Fibroblast of skin of back (primary cell): ENCODE results near the gene WDR74.

Experiments
- DNase-seq: peaks from one replicate; pipeline ENCODE4 v3.0.0-alpha.2; 2013

WDR74 gene

DNA sequence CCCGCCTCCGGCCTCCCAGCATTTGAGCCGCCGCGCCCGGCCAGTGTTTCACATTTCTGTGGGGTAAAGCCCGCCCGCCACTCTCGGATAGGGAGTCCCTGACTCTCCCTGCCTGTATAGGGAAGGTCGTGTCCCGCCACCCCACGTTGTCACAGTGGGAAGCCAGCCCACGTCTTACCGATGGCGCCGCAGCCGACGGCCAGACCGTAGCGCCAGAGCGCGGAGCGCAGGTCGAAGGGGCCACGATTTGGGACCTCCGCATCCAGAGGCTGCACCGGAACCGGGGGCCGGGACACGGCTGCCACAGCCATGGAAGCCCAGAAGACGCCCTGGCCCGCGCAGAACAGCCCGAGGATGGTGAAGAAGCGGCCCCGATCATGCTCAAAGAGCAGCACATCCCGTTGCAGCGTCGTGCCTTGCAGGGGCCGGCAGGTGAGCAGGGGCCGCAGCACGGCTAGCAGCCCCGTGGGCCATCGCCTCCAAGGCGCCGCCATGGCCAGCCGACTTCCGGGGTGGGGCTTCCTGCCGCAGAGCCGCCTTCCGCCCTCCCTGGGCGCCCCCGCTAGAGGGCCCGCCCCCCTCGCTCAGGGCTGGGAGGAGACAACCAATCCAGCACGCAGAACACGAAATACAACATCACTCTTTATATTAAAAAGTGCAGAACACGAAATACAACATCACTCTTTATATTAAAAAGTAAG is 47.7 kb downstream of the WDR74 start, which contains the start of gene TMEM223:
Gene TMEM223 (minus strand): TSS at position 506 of the 701 bp plus-strand sequence. CDS start 12 bp downstream, at position 494.
- peak; percentile 82 for DNase-seq

DNA sequence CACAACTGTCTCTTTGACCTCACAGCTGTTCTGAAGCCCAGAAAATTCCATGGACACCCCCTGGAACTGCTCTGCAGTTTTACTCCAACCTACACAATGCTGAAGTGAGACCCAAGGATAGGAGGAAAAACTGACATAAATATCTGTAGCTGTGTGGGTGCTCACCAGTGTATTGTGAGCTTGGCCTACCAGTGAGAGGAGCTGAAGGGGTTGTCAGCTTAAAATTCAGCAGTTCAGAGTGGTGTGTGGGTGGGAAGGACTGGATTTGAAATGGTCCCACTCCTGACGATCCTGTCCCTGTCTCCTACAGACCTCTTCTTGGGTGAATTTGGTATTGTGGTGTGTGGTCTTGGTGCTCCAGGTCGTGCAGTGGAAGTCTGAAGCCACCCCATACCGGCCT is 49.8 kb downstream of the WDR74 start:
- no peak for DNase-seq

DNA sequence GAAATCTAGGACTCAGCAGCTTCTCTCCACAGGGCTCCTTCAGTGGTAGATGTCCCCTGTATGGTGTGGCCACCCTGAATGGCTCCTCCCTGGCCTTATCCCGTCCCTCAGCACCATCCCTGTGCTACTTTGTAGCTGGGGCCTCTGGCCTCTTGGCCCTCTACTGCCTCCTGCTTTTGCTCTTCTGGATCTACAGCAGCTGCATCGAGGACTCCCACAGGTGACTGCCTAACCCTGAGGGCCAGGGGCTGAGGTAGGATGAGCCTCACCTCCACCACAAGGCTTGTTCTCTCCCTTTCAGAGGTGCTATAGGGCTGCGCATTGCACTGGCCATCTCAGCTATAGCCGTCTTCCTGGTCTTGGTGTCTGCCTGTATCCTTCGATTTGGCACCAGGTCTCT is 50.4 kb downstream of the WDR74 start:
- DNase-seq: no peak

DNA sequence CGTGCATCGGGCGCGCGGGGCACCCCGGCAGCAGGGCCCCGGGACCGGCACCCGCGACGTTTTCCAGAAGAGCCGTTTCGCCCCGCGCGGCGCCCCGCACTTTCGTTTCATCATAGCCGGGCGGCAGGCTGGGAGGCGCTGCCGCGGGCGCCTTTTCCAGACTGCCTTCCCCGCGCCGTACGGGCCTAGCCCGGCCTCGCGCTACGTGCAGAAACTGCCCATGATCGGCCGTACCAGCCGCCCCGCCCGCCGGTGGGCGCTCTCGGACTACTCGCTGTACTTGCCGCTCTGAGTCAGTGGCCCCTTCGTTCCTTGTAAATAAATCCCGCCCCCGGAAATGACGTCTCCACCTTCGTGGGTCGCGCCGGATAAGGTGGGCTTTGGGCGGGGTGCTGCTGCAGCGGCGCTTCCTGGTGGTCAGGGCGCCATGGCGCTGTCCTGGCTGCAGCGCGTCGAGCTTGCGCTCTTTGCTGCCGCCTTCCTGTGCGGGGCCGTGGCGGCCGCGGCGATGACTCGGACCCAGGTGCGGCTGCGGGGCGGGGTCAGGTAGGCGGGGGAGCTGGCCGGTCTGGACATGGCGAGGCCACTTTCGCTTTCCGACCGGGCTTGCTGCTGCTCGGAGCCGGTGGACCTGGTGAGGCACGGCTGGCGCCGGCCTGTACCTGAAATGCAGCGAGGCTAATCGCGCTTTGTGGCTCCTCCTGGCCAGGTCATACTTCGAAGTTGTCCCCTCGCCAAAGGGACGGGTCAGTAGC is 52.2 kb downstream of the WDR74 start, which contains the start of gene TMEM179B:
Gene TMEM179B (plus strand): TSS at position 398 of the 755 bp plus-strand sequence. CDS start 30 bp downstream, at position 428.
- DNase-seq: peak; percentile 98

DNA sequence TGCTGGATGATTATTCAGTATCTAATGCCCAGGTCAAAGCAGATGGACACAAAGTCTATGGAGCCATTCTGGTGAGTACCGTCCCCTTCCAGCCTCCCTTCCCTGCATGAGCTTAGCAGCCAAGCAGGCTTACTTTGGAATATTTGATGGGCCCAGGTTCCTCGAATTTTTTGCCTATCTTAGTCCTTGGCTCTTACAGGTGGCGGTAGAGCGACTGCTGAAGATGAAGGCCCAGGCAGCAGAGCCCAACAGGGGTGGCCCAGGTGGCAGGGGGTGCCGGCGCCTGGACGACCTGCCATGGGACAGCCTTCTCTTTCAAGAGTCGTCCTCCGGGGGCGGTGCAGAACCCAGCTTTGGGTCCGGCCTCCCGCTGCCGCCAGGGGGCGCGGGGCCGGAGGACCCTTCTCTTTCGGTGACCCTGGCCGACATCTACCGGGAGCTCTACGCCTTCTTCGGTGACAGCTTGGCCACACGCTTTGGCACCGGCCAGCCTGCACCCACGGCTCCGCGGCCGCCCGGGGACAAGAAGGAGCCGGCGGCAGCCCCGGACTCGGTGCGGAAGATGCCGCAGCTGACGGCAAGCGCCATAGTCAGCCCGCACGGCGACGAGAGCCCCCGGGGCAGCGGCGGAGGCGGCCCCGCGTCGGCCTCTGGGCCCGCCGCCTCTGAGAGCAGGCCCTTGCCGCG is 52.9 kb downstream of the WDR74 start:
- DNase-seq: peak; percentile 84
